Breast epithelium (tissue), 3 donors: ENCODE data around the gene FAM161B.
A peak's percentile ranks its signal among the peaks of the same experiment; 100 is the strongest.

Source experiments
- POLR2A ChIP-seq: fragments of 450-650 bp; IDR thresholded peaks from one replicate; pipeline ENCODE4 v1.6.1; 2016; ENCODE audit warnings: antibody characterized with exemption, mild to moderate bottlenecking, moderate library complexity
- POLR2AphosphoS5 ChIP-seq, 3 donors: sonication (generic); formaldehyde crosslinking; IDR thresholded peaks; one replicate each; pipeline ENCODE4 v1.6.1; 2017; ENCODE audit warnings: antibody characterized with exemption in 3 of 3
- TF ChIP-seq, protein P1 (sequence below), 3 donors: fragments of 450-650 bp; IDR thresholded peaks; one replicate each; pipeline ENCODE4 v1.5.1; 2016 to 2017; ENCODE audit warnings: antibody characterized with exemption in 3 of 3, mild to moderate bottlenecking in 3 of 3, moderate library complexity in 3 of 3

DNA sequence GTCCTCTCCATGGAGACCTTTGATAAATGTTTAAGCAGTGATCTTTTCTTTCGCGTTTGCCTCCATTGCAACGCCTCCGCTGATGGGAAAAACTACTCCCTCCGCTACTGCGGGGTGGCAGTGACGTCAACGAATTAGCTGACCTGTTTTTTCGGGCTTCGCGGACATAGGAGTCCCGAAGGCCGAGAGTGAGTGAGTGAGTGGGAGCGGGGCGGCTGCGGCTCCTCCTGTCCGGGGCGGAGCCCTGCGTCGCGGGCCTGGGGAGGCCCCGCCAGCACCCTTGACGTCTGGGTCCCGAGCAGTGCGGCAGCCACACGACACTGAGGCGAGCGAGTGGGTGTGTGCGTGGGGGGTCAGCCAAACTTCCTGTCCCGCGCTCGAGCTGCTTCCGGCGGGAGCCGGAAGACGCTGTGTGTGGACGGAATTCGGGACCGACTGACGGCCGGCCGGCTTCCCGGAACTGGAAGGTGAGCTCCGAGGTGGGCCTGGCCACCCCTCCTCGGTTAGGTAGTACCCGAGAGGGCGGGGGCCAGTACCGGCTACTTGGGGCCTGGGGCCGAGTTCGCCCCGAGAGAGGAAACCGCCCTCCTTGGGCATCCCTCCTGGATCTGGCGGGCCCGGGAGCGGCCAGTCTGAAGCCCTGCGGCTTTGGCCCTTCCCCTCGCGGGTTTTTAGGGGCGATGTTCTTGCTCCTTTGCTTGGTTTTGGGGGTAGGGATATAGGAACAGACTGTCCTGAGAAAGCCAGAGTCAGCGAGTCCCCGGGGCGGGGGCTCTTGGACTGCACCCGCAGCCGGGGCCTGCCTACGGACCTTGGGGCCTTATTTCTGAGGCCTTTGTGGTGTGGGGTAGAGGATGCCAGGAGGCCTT, 63.2 kb downstream of the FAM161B start, which contains the start of gene ZNF410:
- TF ChIP-seq, protein P1, sequence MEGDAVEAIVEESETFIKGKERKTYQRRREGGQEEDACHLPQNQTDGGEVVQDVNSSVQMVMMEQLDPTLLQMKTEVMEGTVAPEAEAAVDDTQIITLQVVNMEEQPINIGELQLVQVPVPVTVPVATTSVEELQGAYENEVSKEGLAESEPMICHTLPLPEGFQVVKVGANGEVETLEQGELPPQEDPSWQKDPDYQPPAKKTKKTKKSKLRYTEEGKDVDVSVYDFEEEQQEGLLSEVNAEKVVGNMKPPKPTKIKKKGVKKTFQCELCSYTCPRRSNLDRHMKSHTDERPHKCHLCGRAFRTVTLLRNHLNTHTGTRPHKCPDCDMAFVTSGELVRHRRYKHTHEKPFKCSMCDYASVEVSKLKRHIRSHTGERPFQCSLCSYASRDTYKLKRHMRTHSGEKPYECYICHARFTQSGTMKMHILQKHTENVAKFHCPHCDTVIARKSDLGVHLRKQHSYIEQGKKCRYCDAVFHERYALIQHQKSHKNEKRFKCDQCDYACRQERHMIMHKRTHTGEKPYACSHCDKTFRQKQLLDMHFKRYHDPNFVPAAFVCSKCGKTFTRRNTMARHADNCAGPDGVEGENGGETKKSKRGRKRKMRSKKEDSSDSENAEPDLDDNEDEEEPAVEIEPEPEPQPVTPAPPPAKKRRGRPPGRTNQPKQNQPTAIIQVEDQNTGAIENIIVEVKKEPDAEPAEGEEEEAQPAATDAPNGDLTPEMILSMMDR (IDR thresholded peaks at IDR 0.05) = no peak
- TF ChIP-seq POLR2A = peak; percentile 59
- TF ChIP-seq POLR2AphosphoS5 (IDR thresholded peaks at IDR 0.05) = peak; percentile 80 to 89 (median 80)
